ENCODE results near the gene TAF8. TPM values are rescaled to one million over a fixed set of nuclear protein-coding genes. Genes with fewer than 3 reads are reported as not detected.
"Not testable (repeated sequence)": the region's sequence is repeated elsewhere in the genome, so short reads cannot be mapped to it uniquely, and the experiment has no call there.

Gene TAF8
- total and polyA plus RNA-seq, 11 donors, result 18.5 to 38.7 (median 27.9) TPM

GRCh38 chr6:42030585-42031506 is 19.5 kb upstream of the TAF8 start:
- DNase-seq, result peak; percentile 58 to 82 (median 76)
- H3K4me1 ChIP-seq, result peaks cover 0 to 73% (median 34%) of the 10 kb centered on the region in 12 donors
- TF ChIP-seq POLR2A (IDR thresholded peaks at IDR 0.05) (no peak), CTCF (IDR thresholded peaks at IDR 0.05) (no peak)
- intact Hi-C loops (cut with DNase I), result no loop called here
- ATAC-seq, result peak; percentile 32 to 85 (median 54)
- peaks cover 0 to 6% (median 0%) of the 10 kb centered on the region in 9 donors for H3K36me3 ChIP-seq
- H3K27ac ChIP-seq, result peak overlapping the region in 10 of 12 donors; percentile 14 to 71 (median 55)
- 52 to 64% (median 53%) methylated on average over 12 to 14 of the region's 14 CpGs for WGBS, 4 donors
- H3K27me3 ChIP-seq, result no peaks in the 10 kb centered on the region
- H3K4me3 ChIP-seq, result no peak overlapping the region
- H3K9me3 ChIP-seq, result no peaks in the 10 kb centered on the region

GRCh38 chr6:42032366-42032765 is 18.0 kb upstream of the TAF8 start:
- Histone ChIP-seq H3K36me3 (peaks cover 0 to 6% (median 0%) of the 10 kb centered on the region in 9 donors), H3K27me3 (no peaks in the 10 kb centered on the region), H3K4me3 (no peak overlapping the region), H3K9me3 (no peaks in the 10 kb centered on the region), H3K27ac (peak overlapping the region in 1 of 12 donors; percentile 46), H3K4me1 (peaks cover 0 to 62% (median 33%) of the 10 kb centered on the region in 12 donors)
- intact Hi-C loops (cut with DNase I), result no loop called here
- WGBS, 4 donors, result 77 to 89% (median 85%) methylated on average over 5 to 6 of the region's 6 CpGs
- no peak for TF ChIP-seq CTCF (IDR thresholded peaks at IDR 0.05)
- TF ChIP-seq POLR2A (IDR thresholded peaks at IDR 0.05), result no peak
- DNase-seq (no peak), ATAC-seq (no peak)

- intact Hi-C loops (cut with DNase I); DNase-seq: not testable (repeated sequence)
Measured at GRCh38 chr6:42037669-42038068, 12.7 kb upstream of the TAF8 start.

GRCh38 chr6:42038163-42038562 is 12.2 kb upstream of the TAF8 start:
- Histone ChIP-seq H3K27me3 (no peaks in the 10 kb centered on the region), H3K27ac (peak overlapping the region in 1 of 12 donors; percentile 65), H3K4me3 (no peak overlapping the region), H3K4me1 (peaks cover 5 to 60% (median 19%) of the 10 kb centered on the region in 12 donors), H3K36me3 (peaks cover 0 to under 1% (median 0%) of the 10 kb centered on the region in 9 donors), H3K9me3 (no peaks in the 10 kb centered on the region)
- TF ChIP-seq CTCF (IDR thresholded peaks at IDR 0.05) (no peak), POLR2A (IDR thresholded peaks at IDR 0.05) (no peak)
- intact Hi-C loops (cut with DNase I), result no loop called here
- 97 to 98% (median 98%) methylated on average over 3 of the region's 3 CpGs for WGBS, 4 donors
- no peak for DNase-seq
- ATAC-seq, result no peak

More at GRCh38 chr6:42037669-42038068, 12.7 kb upstream of the TAF8 start:
- peaks cover 5 to 60% (median 19%) of the 10 kb centered on the region in 12 donors for H3K4me1 ChIP-seq
- not testable (repeated sequence) for ATAC-seq, H3K27me3 ChIP-seq, H3K9me3 ChIP-seq, H3K36me3 ChIP-seq, H3K27ac ChIP-seq, H3K4me3 ChIP-seq
- WGBS, 4 donors, result 93 to 97% (median 94%) methylated on average over 15 of the region's 15 CpGs
